ENCODE measurements around the gene SHROOM4.

Gene SHROOM4

DNA sequence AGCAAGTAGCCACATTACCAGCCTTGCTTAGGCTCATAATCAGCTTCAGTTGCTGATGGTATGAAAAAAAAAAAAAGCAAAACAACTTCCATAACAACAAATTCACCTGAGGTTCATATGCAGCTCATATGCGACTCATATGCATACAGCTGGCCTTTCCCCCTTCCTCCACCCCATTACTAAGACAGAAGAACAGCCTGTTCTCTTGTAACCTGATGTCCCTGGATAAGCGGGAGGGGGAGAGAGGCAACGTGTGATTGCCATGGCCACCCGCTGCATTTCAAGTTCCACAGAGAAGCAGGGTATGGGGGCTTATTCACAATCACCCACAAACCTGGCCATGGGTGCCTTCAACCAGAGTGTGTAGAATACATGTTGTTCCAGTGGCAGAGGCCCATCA, 248.3 kb downstream of the SHROOM4 start:
- TF ChIP-seq EP300 (IDR thresholded peaks at IDR 0.05; ENCODE audit: borderline replicate concordance) (no peak), TAF1 (IDR thresholded peaks at IDR 0.05; ENCODE audit: low read depth) (no peak), EGR1 (IDR thresholded peaks at IDR 0.05) (no peak), CREB1 (IDR thresholded peaks at IDR 0.05; ENCODE audit: low read depth) (no peak), FOXM1 (IDR thresholded peaks at IDR 0.05; ENCODE audit: borderline replicate concordance, low read depth) (no peak), NFIC (IDR thresholded peaks at IDR 0.05) (no peak), ZBTB7A (IDR thresholded peaks at IDR 0.05; ENCODE audit: low read depth) (no peak), TCF12 (IDR thresholded peaks at IDR 0.05; ENCODE audit: low read depth) (no peak), CEBPB (IDR thresholded peaks at IDR 0.05) (no peak), RAD21 (IDR thresholded peaks at IDR 0.05; ENCODE audit: low read depth) (no peak)
- TF ChIP-seq, protein P1, sequence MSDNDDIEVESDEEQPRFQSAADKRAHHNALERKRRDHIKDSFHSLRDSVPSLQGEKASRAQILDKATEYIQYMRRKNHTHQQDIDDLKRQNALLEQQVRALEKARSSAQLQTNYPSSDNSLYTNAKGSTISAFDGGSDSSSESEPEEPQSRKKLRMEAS (IDR thresholded peaks at IDR 0.05): no peak
- TF ChIP-seq, protein P2, sequence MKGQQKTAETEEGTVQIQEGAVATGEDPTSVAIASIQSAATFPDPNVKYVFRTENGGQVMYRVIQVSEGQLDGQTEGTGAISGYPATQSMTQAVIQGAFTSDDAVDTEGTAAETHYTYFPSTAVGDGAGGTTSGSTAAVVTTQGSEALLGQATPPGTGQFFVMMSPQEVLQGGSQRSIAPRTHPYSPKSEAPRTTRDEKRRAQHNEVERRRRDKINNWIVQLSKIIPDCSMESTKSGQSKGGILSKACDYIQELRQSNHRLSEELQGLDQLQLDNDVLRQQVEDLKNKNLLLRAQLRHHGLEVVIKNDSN (IDR thresholded peaks at IDR 0.05): no peak

All from Ishikawa (cell line).